Stimulated activated CD8-positive, alpha-beta memory T cell treated with anti-CD3 and anti-CD28 coated beads, Interleukin-15, amount 100 ng/mL, for 48 hours (primary cell): ENCODE measurements around the gene RNF222.

Source experiments
- DNase-seq, 2 donors: peaks; one replicate each; pipeline ENCODE4 v3.0.0-alpha.2; 2020; ENCODE audit warnings: low read depth in 2 of 2

The RNF222 gene, protein sequence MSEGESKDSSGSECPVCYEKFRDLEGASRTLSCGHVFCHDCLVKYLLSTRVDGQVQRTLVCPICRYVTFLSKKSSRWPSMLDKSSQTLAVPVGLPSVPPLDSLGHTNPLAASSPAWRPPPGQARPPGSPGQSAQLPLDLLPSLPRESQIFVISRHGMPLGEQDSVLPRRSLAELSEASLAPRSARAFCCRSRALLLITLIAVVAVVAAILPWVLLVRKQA

GRCh38 chr17:8397636-8398035 lies at the start of gene RNF222:
Gene RNF222 (minus strand): TSS chr17:8397827. CDS start chr17:8393461, 4,366 bp downstream.
- no peak for DNase-seq

DNA sequence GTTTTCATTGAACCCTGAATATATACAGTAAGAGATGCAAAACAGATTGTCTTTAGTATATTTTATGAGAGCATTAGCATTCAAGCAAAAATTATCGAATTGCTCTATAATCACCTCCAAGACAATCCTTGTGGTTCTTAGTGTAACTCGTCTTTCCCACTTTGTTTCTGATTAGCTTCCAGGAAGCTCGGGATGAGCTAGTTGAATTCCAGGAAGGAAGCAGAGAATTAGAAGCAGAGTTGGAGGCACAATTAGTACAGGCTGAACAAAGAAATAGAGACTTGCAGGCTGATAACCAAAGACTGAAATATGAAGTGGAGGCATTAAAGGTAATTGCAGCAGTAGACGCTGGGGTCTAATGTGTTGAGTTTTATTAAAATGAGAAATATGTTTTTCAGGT lies 47.9 kb upstream of the RNF222 start:
- no peak for DNase-seq

- no peak for DNase-seq
These were observed 46.9 kb upstream of the RNF222 start for GRCh38 chr17:8444494-8444893.

GRCh38 chr17:8443756-8444155 lies 46.1 kb upstream of the RNF222 start:
- DNase-seq, result no peak

DNA sequence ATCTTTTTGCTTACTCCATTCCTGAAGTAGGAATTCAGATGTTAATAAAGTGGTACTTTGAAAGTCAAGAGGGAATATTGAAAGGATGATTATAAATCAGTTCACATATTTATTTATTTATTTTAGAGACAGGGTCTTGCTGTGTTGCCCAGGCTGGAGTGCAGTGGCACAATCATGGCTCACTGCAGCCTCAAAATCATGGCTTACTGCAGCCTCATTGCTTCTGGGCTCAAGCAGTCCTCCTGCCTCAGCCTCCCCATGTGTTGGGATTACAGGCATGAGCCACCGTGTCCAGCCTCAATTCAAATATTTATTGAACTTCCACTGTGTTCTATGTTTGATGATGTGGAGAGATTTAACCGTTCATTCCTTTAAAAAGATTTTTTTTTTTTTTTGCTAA lies 44.7 kb upstream of the RNF222 start:
- DNase-seq, result no peak

DNA sequence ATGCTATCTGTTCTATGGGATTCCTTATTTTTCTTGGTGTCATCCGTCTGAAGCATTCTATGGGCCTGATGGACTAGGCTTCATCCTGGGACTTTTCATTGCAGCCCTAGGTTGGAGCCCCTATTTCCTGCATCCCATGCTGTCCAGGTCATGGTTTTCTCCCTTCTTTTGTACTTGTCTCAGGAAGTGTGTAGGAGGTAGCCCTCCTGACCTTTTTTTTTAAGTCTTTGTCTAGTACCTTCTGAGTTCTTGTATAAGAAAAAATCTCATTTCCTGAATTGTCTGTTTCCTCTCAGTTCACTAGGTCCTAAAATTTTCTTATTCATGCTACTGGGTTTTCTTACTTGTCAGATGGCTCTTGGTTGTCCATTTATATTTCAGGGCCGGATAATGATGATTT lies 44.1 kb upstream of the RNF222 start:
- no peak for DNase-seq

DNA sequence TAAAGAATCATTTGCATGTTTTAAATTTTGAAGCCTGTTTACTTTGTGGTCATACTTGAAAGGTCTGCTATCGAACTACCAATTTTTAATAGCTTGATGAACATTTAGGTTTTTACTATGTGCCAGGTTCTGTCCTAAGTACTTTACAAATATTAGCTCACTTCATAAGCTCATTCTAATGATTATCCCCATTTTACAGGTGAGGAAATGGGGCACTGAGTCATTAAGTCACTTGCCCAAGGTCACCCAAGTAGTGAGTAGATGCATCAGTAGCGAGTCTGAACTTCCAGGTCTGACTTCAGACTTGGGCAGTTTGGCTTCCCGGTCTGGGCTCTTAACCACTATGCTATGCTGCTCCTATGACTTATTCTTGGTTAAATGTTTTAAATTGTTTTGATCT lies 42.1 kb upstream of the RNF222 start:
- no peak for DNase-seq

- no peak for DNase-seq
These were observed 40.8 kb upstream of the RNF222 start for GRCh38 chr17:8438441-8438840.

GRCh38 chr17:8436844-8437171 lies 39.2 kb upstream of the RNF222 start:
- DNase-seq, result no peak

GRCh38 chr17:8436169-8436843 lies 38.7 kb upstream of the RNF222 start:
- peak; percentile 37 to 52 for DNase-seq

- DNase-seq, result peak; percentile 99
These were observed 37.9 kb upstream of the RNF222 start, which contains the start of gene NDEL1 for GRCh38 chr17:8435245-8436168. Gene NDEL1 (plus strand): TSS chr17:8435884. CDS start chr17:8444272, 8,388 bp downstream.

GRCh38 chr17:8430966-8431365 lies 33.3 kb upstream of the RNF222 start:
- DNase-seq, result no peak

GRCh38 chr17:8426802-8427201 lies 29.2 kb upstream of the RNF222 start:
- no peak for DNase-seq

DNA sequence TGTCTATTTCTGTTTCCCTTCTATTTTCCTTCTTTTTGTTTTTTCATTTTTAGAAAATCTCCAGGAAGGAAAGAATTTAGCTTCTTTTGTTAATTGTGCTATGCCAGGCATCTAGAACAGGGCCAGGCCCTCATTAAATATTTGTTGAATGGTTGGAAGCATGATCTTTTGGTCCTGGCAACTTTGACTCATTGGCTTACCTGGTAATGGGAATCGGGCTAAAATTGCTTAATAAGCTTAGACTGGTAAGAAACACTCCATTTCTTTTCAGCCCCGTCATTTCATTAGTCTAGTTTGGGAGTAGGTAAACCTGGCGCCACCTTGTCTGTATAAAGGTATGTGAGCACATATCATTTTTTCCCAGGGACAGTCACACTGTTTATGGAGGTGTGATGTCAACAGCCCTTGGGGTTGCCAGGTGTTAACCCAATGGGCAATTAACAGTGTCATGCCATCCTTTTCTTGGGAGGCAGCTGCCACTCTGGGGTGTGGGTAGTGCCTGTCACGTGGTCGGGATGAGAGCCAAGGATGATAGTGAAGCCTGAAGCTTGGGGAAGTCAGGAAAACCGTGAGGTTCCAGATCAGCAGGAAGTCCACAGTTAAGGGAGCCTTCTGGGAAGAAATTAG lies 28.6 kb upstream of the RNF222 start:
- DNase-seq, result no peak

GRCh38 chr17:8421571-8421970 lies 23.9 kb upstream of the RNF222 start:
- no peak for DNase-seq

DNA sequence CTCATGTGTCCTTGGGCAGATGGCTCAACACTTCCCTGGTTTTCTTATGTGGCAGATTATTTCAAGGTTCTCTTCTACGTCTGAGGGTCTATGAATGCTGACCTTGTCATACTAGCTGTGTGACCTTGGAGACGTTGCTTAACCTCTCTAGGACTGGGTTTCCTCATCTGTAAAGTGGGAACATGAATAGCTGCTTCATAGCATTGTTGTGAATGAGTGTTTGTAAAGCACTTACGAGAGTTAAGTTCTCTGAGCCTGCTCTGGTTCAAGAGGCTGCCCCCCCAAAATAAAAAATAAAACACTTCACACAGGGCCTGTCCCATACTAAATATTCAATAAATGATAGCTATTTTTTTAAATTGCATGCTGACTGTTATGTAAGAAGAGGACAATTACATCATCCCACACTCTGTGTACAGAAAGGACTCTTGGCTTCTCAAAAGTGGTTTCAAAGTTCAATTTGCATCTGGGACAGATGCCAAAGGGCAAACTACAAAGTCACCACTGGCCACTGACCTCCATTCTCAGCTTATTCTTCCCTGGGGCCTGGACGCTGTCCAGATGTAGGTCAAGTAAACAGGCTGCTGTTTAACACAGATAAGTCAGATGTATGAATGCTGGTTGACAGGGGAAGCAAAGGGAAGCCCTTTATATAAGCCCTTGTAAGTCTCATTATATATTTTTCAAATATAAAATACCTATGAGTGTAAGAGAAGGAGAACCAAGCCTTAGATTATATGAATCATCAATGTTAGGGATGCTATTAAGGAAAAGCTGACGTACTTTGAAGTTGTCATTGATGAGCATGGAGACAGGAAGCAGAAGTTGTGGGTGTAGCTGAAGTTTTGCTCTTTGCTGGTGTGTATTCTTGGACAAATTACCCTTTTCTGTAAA lies 22.7 kb upstream of the RNF222 start:
- DNase-seq, result no peak

DNA sequence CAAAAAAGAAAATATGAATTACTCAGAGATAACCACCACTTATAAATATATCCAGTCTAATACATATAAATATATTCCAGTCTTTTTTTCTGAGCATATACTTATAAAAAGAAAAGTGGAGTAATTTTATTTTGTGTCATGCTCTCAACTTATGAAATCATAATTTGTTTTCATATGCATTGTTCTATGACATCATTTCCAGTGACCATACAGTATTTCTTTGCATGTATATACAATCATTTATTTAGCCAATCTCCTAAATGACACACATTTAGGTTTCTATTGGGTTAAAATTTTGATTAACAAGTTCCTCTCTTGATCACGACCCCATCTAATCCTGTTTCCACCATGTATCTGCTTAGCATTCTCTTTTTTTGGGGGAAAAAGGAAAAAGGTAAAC lies 21.7 kb upstream of the RNF222 start:
- DNase-seq, result no peak

GRCh38 chr17:8418471-8418870 lies 20.8 kb upstream of the RNF222 start:
- DNase-seq, result no peak

- no peak for DNase-seq
These were observed 20.2 kb upstream of the RNF222 start for GRCh38 chr17:8417806-8418205.

GRCh38 chr17:8413938-8414337 lies 16.3 kb upstream of the RNF222 start:
- DNase-seq, result no peak

GRCh38 chr17:8413328-8413727 lies 15.7 kb upstream of the RNF222 start:
- DNase-seq, result no peak
